Measurements from ENCODE around the gene RGS3.

DNA sequence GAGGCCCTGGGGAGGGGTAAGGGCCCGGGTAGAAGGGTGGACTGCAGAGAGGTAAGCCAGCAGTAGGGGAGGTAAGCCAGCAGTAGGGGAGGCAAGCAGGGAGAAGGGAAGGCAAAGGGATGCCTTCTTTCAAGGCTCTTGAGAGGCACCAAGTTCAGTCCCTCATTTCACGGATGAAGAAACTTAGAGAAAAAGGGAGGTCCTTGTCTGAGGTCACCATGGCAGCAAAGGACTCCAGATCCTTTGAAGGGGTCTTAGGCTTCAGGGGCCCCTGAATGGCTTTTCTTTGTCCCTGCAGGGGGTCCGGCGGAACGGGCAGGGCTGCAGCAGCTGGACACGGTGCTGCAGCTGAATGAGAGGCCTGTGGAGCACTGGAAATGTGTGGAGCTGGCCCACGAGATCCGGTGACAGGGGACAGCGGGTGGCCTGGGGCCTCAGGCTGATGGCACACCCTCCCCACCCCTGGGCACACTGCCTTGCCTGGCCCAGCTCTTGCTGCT, 42.6 kb downstream of the RGS3 start:
- TF ChIP-seq, protein P1, sequence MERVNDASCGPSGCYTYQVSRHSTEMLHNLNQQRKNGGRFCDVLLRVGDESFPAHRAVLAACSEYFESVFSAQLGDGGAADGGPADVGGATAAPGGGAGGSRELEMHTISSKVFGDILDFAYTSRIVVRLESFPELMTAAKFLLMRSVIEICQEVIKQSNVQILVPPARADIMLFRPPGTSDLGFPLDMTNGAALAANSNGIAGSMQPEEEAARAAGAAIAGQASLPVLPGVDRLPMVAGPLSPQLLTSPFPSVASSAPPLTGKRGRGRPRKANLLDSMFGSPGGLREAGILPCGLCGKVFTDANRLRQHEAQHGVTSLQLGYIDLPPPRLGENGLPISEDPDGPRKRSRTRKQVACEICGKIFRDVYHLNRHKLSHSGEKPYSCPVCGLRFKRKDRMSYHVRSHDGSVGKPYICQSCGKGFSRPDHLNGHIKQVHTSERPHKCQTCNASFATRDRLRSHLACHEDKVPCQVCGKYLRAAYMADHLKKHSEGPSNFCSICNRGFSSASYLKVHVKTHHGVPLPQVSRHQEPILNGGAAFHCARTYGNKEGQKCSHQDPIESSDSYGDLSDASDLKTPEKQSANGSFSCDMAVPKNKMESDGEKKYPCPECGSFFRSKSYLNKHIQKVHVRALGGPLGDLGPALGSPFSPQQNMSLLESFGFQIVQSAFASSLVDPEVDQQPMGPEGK (CRISPR knock-in tag; IDR thresholded peaks at IDR 0.05; ENCODE audit: borderline replicate concordance): no peak
- TF ChIP-seq, protein P2, sequence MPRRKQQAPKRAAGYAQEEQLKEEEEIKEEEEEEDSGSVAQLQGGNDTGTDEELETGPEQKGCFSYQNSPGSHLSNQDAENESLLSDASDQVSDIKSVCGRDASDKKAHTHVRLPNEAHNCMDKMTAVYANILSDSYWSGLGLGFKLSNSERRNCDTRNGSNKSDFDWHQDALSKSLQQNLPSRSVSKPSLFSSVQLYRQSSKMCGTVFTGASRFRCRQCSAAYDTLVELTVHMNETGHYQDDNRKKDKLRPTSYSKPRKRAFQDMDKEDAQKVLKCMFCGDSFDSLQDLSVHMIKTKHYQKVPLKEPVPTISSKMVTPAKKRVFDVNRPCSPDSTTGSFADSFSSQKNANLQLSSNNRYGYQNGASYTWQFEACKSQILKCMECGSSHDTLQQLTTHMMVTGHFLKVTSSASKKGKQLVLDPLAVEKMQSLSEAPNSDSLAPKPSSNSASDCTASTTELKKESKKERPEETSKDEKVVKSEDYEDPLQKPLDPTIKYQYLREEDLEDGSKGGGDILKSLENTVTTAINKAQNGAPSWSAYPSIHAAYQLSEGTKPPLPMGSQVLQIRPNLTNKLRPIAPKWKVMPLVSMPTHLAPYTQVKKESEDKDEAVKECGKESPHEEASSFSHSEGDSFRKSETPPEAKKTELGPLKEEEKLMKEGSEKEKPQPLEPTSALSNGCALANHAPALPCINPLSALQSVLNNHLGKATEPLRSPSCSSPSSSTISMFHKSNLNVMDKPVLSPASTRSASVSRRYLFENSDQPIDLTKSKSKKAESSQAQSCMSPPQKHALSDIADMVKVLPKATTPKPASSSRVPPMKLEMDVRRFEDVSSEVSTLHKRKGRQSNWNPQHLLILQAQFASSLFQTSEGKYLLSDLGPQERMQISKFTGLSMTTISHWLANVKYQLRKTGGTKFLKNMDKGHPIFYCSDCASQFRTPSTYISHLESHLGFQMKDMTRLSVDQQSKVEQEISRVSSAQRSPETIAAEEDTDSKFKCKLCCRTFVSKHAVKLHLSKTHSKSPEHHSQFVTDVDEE (CRISPR knock-in tag; IDR thresholded peaks at IDR 0.05): no peak
- TF ChIP-seq, protein P3, sequence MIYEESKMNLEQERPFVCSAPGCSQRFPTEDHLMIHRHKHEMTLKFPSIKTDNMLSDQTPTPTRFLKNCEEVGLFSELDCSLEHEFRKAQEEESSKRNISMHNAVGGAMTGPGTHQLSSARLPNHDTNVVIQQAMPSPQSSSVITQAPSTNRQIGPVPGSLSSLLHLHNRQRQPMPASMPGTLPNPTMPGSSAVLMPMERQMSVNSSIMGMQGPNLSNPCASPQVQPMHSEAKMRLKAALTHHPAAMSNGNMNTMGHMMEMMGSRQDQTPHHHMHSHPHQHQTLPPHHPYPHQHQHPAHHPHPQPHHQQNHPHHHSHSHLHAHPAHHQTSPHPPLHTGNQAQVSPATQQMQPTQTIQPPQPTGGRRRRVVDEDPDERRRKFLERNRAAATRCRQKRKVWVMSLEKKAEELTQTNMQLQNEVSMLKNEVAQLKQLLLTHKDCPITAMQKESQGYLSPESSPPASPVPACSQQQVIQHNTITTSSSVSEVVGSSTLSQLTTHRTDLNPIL (CRISPR knock-in tag; IDR thresholded peaks at IDR 0.05; ENCODE audit: low read depth): no peak
